Upper lobe of left lung (tissue), 4 donors: ENCODE data around the gene DIAPH3.

ENCODE experiments used
- CTCF ChIP-seq, 6 experiments: fragments of 450-650 bp in 4 of 6; fragments of 200-600 bp in 2 of 6; sonication (generic) in 2 of 6; IDR thresholded peaks; one replicate each; pipeline ENCODE4 v1.5.1; 2016 to 2019; ENCODE audit warnings: antibody characterized with exemption in 6 of 6
- POLR2AphosphoS5 ChIP-seq, 2 donors: sonication (generic); formaldehyde crosslinking; IDR thresholded peaks; one replicate each; pipeline ENCODE4 v1.5.1; 2017; ENCODE audit warnings: antibody characterized with exemption in 2 of 2

GRCh38 chr13:59623206-59623915 is 540.4 kb downstream of the DIAPH3 start:
- TF ChIP-seq CTCF (IDR thresholded peaks at IDR 0.05): no peak
- TF ChIP-seq POLR2AphosphoS5 (IDR thresholded peaks at IDR 0.05): no peak
